Muscle layer of duodenum (tissue), 2 donors: ENCODE results near the gene DRC3.
"Not testable (repeated sequence)": the region's sequence is repeated elsewhere in the genome, so short reads cannot be mapped to it uniquely, and the experiment has no call there.

Experiments
- H3K27ac ChIP-seq: one replicate; pipeline ENCODE4 v1.7.0; 2013; ENCODE audit warnings: mild to moderate bottlenecking, low read length
- H3K27me3 ChIP-seq: one replicate; pipeline ENCODE4 v1.7.0; 2013; ENCODE audit warnings: low read depth, mild to moderate bottlenecking, control low read depth, low read length
- H3K36me3 ChIP-seq, 2 donors: one replicate each; pipeline ENCODE4 v1.7.0; 2013; ENCODE audit warnings: low read length in 2 of 2, control low read depth in 1 of 2, mild to moderate bottlenecking in 1 of 2; ENCODE audit not compliant: insufficient read depth in 2 of 2, control insufficient read depth in 1 of 2
- H3K4me1 ChIP-seq, 2 donors: one replicate each; pipeline ENCODE4 v1.7.0; 2013; ENCODE audit warnings: low read length in 2 of 2, mild to moderate bottlenecking in 2 of 2, control low read depth in 1 of 2, moderate library complexity in 1 of 2; ENCODE audit not compliant: insufficient read depth in 2 of 2, control insufficient read depth in 1 of 2
- H3K4me3 ChIP-seq, 2 donors: one replicate each; pipeline ENCODE4 v1.7.0; 2013; ENCODE audit warnings: low read length in 2 of 2, low read depth in 1 of 2, mild to moderate bottlenecking in 1 of 2
- H3K9me3 ChIP-seq, 2 donors: one replicate each; pipeline ENCODE4 v1.7.0; 2013; ENCODE audit warnings: low read length in 2 of 2, control low read depth in 1 of 2, mild to moderate bottlenecking in 1 of 2; ENCODE audit not compliant: control insufficient read depth in 1 of 2
- donor health status: healthy.

The DRC3 gene

GRCh38 chr17:17995887-17996286 lies 23.2 kb downstream of the DRC3 start:
- H3K27me3 ChIP-seq, H3K4me3 ChIP-seq, H3K27ac ChIP-seq, H3K36me3 ChIP-seq, H3K4me1 ChIP-seq, H3K9me3 ChIP-seq: not testable (repeated sequence)

DNA sequence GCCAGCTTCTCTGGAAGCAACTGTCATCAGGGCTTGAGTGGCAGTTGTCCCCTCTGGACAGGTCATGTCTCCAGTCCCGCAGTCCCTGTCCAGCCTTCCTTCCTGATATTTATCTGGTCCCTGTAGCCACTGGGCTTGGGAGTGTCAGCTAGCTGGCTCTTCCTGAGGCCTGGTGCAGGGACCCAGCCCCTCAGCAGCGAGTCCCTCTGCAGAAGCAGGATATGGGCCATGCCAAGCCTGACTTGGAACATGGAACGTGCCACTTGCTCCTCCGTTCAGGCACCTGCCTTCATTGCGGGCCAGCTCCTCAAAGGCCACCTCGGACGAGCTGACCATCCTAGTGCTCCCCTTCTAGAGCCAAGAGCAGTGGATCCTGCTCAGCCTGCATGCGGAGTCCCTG lies 26.3 kb downstream of the DRC3 start:
- no peaks in the 10 kb centered on the region for H3K36me3 ChIP-seq
- no peaks in the 10 kb centered on the region for H3K27me3 ChIP-seq
- H3K4me1 ChIP-seq, result no peaks in the 10 kb centered on the region
- no peak overlapping the region for H3K4me3 ChIP-seq
- H3K27ac ChIP-seq, result no peak overlapping the region
- H3K9me3 ChIP-seq, result no peaks in the 10 kb centered on the region

DNA sequence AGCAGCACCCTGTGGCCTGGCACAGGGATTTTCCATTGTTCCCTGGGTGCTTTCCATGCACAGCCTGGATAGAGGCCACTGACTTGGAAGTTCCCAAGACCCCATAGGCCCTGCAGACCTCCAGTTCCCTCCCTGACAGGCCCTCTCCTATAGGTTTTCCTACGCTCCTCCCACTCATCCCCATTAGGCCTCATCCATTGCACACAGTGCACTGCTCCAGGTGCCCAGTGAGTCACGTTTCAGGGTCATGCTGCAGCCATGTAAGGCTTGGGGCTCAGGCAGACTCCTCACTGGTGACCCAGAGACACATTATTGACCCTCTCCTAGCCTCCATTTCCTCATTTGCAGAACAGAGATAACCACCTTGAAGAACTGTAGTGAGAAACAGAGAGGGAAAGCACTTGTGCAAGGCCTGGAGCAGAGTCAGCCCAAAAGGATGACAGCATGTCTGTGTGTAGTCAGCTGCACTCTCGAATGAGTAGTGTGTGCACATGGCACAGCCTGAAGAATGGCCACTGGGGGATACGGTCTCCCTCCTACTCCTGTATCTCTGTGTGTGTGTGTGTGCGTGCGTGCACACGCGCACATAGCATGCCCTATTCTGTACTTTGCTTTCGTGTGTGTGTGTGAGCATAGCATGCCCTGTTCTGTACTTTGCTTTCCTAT lies 26.8 kb downstream of the DRC3 start:
- no peak overlapping the region for H3K27ac ChIP-seq
- no peaks in the 10 kb centered on the region for H3K36me3 ChIP-seq
- no peak overlapping the region for H3K4me3 ChIP-seq
- H3K27me3 ChIP-seq, result no peaks in the 10 kb centered on the region
- H3K9me3 ChIP-seq, result no peaks in the 10 kb centered on the region
- H3K4me1 ChIP-seq, result no peaks in the 10 kb centered on the region

- no peaks in the 10 kb centered on the region for H3K36me3 ChIP-seq
- H3K9me3 ChIP-seq, result no peaks in the 10 kb centered on the region
- H3K4me1 ChIP-seq, result no peaks in the 10 kb centered on the region
- no peak overlapping the region for H3K4me3 ChIP-seq
- H3K27me3 ChIP-seq, result no peaks in the 10 kb centered on the region
- H3K27ac ChIP-seq, result no peak overlapping the region
These were observed 27.4 kb downstream of the DRC3 start for GRCh38 chr17:18000030-18000408.

GRCh38 chr17:18002171-18002570 lies 29.5 kb downstream of the DRC3 start:
- H3K4me1 ChIP-seq, result no peaks in the 10 kb centered on the region
- no peaks in the 10 kb centered on the region for H3K9me3 ChIP-seq
- H3K36me3 ChIP-seq, result peaks cover 0 to 9% of the 10 kb centered on the region in 2 donors
- H3K27ac ChIP-seq, result no peak overlapping the region
- no peaks in the 10 kb centered on the region for H3K27me3 ChIP-seq
- no peak overlapping the region for H3K4me3 ChIP-seq

GRCh38 chr17:18004345-18004744 lies 31.7 kb downstream of the DRC3 start:
- H3K36me3 ChIP-seq, result peaks cover 6 to 18% of the 10 kb centered on the region in 2 donors
- no peak overlapping the region for H3K4me3 ChIP-seq
- no peaks in the 10 kb centered on the region for H3K27me3 ChIP-seq
- no peak overlapping the region for H3K27ac ChIP-seq
- H3K4me1 ChIP-seq, result no peaks in the 10 kb centered on the region
- H3K9me3 ChIP-seq, result no peaks in the 10 kb centered on the region

GRCh38 chr17:18004884-18005305 lies 32.2 kb downstream of the DRC3 start:
- Histone ChIP-seq H3K9me3 (no peaks in the 10 kb centered on the region), H3K27ac (no peak overlapping the region)

GRCh38 chr17:18005496-18005895 lies 32.8 kb downstream of the DRC3 start:
- H3K27me3 ChIP-seq, result no peaks in the 10 kb centered on the region
- H3K27ac ChIP-seq, result no peak overlapping the region
- H3K36me3 ChIP-seq, result peaks cover 11 to 28% of the 10 kb centered on the region in 2 donors
- no peak overlapping the region for H3K4me3 ChIP-seq
- no peaks in the 10 kb centered on the region for H3K4me1 ChIP-seq
- no peaks in the 10 kb centered on the region for H3K9me3 ChIP-seq

More at GRCh38 chr17:18004884-18005305, 32.2 kb downstream of the DRC3 start:
- H3K36me3 ChIP-seq, result peaks cover 9 to 22% of the 10 kb centered on the region in 2 donors
- H3K4me3 ChIP-seq, result no peak overlapping the region
- H3K27me3 ChIP-seq, result no peaks in the 10 kb centered on the region
- H3K4me1 ChIP-seq, result no peaks in the 10 kb centered on the region

GRCh38 chr17:18006495-18007239 lies 34.0 kb downstream of the DRC3 start:
- Histone ChIP-seq H3K27me3 (no peaks in the 10 kb centered on the region), H3K27ac (no peak overlapping the region), H3K4me1 (no peaks in the 10 kb centered on the region), H3K4me3 (no peak overlapping the region), H3K9me3 (no peaks in the 10 kb centered on the region), H3K36me3 (peaks cover 11 to 36% of the 10 kb centered on the region in 2 donors)

DNA sequence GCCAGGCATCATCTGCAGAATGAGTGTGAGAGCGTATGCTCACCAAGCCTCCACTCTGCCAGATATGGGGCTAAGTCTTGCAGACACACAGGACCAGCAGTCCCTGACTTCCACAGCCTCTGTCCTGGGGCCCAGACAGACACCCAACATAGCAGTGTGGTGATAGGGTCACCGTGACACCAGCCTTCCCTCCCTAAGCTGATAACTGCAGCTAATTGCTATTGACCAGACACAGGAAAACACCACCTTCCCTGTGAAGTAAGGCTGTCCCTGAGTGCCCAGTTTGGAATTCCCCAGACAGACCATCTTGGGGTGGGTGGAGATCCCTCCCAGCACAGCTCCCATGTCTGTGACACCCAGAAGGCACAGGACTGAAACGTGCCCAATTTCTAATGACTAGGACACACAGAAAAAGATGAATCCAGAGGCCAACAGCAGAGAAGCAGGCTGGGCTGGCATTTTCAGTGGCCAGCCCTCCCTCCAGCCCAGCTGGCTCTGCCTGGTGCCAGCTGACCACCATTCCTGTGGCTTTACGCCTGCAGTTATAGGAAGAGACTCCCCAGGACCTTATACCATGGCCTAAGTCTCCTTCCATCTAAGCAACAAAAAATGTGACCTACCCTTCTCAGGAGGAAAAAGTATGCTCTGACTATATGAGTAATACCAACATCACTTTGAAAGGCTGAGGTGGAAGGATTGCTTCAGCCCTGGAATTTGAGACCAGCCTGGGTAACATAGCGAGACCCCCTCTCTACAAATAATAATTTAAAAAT lies 36.0 kb downstream of the DRC3 start:
- H3K27ac ChIP-seq, result no peak overlapping the region
- no peak overlapping the region for H3K4me3 ChIP-seq

DNA sequence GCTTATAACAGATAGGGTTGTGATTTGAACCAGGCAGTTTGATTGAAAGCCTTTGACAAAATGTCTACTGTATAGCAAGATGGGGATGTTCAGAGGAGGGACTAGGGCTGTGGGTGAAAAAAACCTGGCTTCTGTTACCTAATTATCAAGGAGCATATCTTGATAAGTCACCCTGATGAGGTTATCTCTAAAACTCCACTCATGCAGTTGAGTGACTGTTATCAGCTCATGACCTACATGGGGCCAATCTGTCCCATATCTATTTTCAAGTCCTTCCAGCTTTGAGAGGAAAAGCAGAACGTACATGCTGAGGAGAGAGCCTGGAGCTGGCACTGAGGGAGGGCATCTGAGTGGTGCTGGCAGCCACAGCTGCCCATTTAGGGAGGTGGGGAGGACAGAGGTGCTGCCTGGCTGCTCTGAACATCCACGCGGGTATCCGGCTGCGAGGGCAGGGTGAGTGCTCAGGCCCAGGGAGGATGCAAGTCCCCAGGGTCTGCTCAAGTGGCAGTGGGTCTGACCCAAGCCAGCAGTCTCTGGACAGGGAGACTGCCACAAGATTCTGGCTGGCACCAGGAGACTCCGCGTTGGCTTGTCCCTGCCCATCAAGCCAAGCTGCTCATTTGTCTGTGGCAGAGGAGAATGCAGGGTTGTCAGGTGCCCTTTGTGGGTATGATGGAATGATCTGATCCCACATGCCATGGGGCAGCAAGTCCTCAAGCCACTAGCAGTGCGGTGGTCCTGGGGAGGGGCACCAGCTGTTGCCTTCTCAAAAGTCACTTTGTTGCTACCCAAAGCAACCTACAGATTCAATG lies 37.2 kb downstream of the DRC3 start:
- Histone ChIP-seq H3K36me3 (peaks cover 11 to 37% of the 10 kb centered on the region in 2 donors), H3K4me3 (no peak overlapping the region), H3K4me1 (no peaks in the 10 kb centered on the region), H3K27ac (no peak overlapping the region), H3K27me3 (no peaks in the 10 kb centered on the region), H3K9me3 (no peaks in the 10 kb centered on the region)

More for the DNA sequence above, 36.0 kb downstream of the DRC3 start:
- Histone ChIP-seq H3K9me3 (no peaks in the 10 kb centered on the region), H3K36me3 (peaks cover 11 to 37% of the 10 kb centered on the region in 2 donors), H3K27me3 (no peaks in the 10 kb centered on the region), H3K4me1 (no peaks in the 10 kb centered on the region)
